SH-SY5Y (cell line): ENCODE results near the gene SLC38A6.

Experiments
- GATA2 ChIP-seq: IDR thresholded peaks from 2 replicates; pipeline ENCODE4 v1.6.1; 2011; ENCODE audit warnings: mild to moderate bottlenecking, low read depth, low read length
- GATA3 ChIP-seq: IDR thresholded peaks from 2 replicates; pipeline ENCODE4 v1.6.1; 2011; ENCODE audit warnings: low read depth, mild to moderate bottlenecking, low read length, moderate library complexity

- TF ChIP-seq GATA2 (no peak), GATA3 (no peak)
Observed at GRCh38 chr14:60946773-60947172, 34.3 kb upstream of the SLC38A6 start.
